ENCODE data around the gene ELF5.

DNA sequence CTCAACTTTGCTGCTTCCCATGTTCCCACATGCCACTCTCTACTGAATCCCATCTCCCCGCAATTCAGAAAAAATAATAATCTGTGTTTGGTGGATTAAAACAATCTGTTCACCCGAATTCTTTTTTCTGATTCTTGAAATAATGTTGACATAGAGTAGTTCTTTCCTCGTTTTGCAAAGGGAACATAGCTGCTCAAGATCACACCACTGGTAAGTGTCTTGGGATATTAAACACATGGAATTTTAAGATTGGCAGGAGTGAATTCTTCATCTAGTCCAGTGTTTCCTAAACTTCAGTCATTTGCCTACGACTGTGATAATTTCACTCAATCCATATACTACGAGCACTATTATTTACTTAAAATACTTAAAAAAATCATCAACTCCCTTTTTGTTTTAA, 6.0 kb downstream of the ELF5 start:
- TF ChIP-seq CTCF (IDR thresholded peaks at IDR 0.05) (no peak), ZFX (IDR thresholded peaks at IDR 0.05; ENCODE audit: borderline replicate concordance) (no peak)
